NCI-H1436 (cell line): ENCODE results near the gene TAF10.

Experiments used
- DNase-seq: peaks from one replicate; lab custom pipeline; 2025; lab: John Stamatoyannopoulos, UW

TAF10 gene

GRCh38 chr11:6612213-6613041, at the start of gene TAF10:
Gene TAF10 (minus strand): TSS chr11:6612216. CDS start chr11:6612189, 27 bp downstream.
- DNase-seq: peak; percentile 90

- DNase-seq: no peak
Observed at GRCh38 chr11:6660712-6661111, 48.7 kb upstream of the TAF10 start.

- DNase-seq: no peak
Observed at GRCh38 chr11:6658647-6659046, 46.6 kb upstream of the TAF10 start.

GRCh38 chr11:6657346-6657745, 45.3 kb upstream of the TAF10 start:
- DNase-seq: no peak

DNA sequence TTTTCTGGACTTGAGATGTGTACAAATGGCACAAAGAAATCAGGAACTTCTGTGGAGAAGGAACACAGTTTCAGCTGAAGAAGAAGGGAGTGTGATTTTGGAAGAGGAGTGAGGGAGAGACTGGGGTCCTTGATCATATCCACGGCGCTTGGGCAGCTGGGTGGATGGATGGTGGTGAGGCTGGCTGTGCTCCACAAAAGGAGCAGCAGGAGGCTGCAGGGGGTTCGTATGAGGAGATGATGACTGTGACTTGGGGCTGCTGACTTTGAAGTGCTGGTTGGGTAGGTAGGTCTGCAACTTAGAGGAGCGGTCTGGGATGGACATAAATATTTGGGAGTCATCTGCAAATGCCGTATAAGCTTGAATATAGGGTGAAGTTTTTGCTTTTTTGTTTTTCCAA, 44.9 kb upstream of the TAF10 start:
- DNase-seq: no peak

DNA sequence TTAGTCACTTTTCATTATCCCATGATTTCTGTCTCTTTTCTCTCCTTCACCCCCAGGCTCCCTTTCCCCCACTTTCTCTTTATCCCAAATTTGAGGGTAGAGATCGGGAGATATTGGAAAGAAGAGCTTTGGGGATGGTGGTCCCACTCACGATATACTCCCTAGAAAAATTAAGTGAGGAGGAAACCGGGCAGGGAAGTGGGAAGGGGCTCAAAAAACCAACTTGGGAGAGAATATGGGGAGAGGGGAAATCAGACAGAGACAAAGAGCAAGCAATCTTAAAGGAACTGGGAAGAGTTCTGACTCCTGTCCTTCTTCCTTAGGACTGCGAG, 44.5 kb upstream of the TAF10 start:
- DNase-seq: no peak

- peak; percentile 41 for DNase-seq
Observed at GRCh38 chr11:6655790-6656583, 44.0 kb upstream of the TAF10 start, which contains the start of gene DCHS1. Gene DCHS1 (minus strand): TSS chr11:6655809. CDS start chr11:6641613, 14,196 bp downstream.

GRCh38 chr11:6655020-6655789, 43.2 kb upstream of the TAF10 start:
- no peak for DNase-seq

DNA sequence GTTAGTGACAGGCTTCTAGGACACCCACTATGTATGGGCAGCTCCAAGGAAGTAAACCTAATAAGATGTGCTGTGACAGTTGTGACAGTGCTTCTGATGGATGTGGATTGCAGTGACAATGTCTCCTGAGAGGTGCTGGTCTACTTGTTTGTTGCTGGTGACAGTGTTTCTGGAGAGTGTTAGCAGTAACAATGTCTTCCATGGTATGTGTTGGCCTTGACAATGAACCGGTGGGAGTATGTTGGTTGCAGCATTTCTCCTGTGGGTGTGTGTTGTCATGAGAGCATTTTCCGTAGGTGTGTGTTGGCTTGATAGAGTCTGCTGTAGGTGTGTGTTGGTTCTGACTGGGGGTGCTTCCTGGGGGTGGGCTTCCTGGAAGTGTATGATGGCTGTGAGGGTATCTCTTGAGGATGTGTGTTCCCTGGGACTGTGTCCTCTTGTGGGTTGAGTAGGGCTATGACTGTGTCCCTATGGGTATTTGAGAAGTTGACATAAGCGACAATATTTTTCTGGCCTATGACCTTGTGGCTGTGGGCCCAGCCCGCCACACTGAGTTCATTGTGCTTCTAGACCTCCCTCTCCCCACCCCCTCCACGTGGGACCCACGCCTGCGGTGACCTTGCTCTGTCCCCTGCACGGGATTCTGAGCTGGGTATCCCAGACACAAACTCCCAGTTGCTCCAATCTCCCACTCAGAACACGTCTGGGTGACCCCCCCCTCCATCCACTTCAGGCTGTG, 42.4 kb upstream of the TAF10 start:
- no peak for DNase-seq

DNA sequence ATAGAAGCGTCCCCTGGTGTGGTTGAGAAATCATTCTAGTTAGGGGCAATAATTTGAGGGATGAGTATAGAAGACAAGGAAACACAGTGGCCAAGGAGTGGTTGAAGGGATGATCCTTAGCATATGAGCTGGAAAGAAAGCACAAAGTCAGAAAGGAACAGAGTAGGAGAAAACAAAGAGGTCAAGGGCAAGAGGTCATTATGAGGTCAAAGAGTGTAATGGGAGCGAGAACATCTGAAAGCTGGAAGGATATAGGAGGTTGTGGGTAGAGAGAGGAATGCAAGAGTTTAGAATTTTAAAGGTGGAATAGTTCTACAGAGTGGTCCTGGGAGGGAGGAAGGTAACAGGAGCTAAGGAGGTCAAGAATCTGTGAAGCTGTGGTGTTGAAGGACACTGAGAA, 41.6 kb upstream of the TAF10 start:
- no peak for DNase-seq

DNA sequence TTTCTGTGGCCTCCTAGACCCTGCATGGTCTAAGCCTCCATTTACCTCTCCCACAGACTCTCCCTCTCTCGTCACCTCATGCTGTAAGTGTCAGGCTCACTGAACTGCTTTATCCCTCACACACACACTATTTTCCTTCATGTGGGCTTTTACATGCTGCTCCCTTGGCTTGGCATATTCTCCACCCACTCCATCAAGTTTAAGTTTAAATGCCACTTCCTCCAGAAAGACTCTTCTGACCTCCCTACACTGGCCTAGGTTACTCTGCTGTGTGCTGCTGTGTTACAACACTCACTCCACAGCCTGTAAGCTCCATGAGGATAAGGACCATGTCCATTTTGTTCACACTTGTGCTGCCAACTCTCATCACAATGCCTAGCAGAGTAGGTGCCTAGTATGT, 41.1 kb upstream of the TAF10 start:
- DNase-seq: no peak

GRCh38 chr11:6652182-6652581, 40.2 kb upstream of the TAF10 start:
- no peak for DNase-seq

DNA sequence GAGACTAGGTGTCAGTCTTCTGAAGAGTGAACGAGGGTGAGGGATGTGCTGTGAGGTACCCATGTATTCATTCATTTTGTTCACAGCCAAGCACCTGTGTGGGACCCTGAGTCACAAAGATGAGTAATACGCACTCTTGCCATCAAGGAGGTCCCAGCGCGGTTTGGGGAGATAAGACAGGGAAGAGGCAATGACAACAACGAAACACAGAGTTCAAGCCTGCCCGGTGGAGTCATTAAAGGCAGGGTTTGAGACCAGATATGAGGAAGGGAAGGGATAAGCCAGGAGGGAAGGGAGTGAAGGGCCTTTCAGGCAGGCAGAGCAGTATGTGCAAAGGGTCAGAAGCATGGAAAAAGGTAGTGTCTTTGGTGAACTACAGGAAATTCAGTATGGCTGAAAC, 39.0 kb upstream of the TAF10 start:
- no peak for DNase-seq

- DNase-seq: no peak
Observed at GRCh38 chr11:6650104-6650503, 38.1 kb upstream of the TAF10 start.

GRCh38 chr11:6648501-6648900, 36.5 kb upstream of the TAF10 start:
- no peak for DNase-seq

DNA sequence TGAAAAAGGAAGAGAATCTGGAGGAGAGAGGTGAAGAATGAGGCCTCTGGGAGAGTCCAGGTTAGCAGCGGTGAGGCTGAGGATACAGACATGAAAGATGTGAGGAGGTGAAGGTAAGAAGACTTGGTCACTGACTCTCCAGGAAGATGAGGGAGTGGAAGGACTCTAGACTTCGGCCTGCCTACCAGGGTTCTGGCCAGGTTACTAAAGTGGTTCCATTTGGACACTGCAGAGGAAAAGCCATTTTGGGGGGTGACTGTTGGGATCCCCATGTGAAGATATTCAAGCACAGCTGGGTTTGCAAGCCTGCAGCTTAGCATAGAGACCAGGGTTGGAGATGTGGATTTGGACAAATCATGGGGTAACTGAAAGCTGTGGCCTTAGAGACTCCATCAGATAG, 35.8 kb upstream of the TAF10 start:
- DNase-seq: no peak

GRCh38 chr11:6646918-6647679, 35.1 kb upstream of the TAF10 start:
- no peak for DNase-seq

GRCh38 chr11:6646576-6646917, 34.5 kb upstream of the TAF10 start:
- DNase-seq: no peak

GRCh38 chr11:6646071-6646470, 34.1 kb upstream of the TAF10 start:
- DNase-seq: no peak

DNA sequence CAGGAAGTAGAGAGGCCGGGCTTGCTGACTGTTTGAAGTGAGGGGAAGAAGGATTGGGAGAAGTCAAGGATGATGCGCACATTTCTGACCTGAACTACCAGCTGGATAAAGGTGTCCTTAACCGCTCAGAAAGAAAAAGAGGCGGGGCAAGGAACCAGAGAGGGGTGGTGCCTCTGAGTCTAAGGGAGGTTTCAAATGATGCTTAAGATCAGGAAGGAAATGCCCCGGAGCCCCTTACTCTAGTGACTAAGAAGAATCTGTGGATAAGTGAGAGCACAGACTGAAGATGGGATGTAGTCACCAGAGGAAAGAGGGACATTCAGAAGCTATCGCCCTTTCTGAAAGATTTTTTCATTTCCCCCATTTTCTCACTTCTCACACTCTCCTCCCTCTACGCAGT, 30.9 kb upstream of the TAF10 start:
- no peak for DNase-seq

DNA sequence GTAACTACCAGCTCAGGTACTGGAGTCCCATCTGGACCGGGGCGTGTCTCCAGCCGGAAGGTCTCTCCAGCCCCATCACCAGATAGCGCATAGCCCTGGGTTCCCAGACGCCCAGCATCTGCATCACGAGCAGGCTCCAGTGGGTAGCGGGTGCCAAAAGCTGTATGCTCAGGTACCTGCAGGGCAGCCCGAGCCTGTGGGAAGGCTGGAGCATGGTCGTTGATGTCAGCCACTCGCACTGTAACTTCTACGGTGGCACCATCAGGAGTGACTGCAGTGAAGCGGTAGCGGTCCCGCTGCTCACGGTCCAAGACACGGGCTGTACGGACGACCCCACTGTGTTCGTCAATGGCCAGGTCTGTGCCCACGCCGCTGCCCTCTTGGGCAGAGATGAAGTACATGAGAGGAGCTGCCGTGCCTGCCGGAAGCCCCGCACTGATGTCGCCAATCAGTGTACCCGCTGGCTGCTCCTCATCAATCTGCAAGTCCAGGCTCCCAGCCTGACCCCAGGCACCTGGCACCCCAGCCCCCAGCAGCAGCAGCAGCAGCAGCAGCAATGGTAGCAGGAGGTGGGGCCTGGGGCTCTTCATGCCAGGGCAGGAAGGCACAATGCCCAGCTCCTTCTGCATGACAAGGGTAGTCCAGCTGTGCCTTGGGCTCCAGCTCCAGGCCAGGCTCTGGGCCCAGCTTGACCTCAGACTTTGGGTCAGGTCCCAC, 29.1 kb upstream of the TAF10 start:
- DNase-seq: no peak
